GM12878 (cell line): ENCODE data around the gene STK26. TPM values are rescaled to one million over a fixed set of nuclear protein-coding genes. Genes with fewer than 3 reads are reported as not detected.

Experiments used
- CREM ChIP-seq: IDR thresholded peaks from 2 replicates; pipeline ENCODE4 v1.6.1; 2014; ENCODE audit warnings: antibody characterized with exemption, low read depth
- E2F8 ChIP-seq: fragments of 450-650 bp; IDR thresholded peaks from 2 replicates; pipeline ENCODE4 v1.6.1; 2018; ENCODE audit warnings: mild to moderate bottlenecking, low read depth, moderate library complexity; ENCODE audit not compliant: partially characterized antibody
- EZH2 ChIP-seq: IDR thresholded peaks from 2 replicates; pipeline ENCODE4 v1.6.1; 2012; ENCODE audit warnings: low read depth, mild to moderate bottlenecking, control low read depth, inconsistent platforms, low read length, borderline replicate concordance; ENCODE audit not compliant: control insufficient read depth
- PAX8 ChIP-seq: fragments of 450-650 bp; IDR thresholded peaks from 2 replicates; pipeline ENCODE4 v1.6.1; 2017; ENCODE audit warnings: mild to moderate bottlenecking, moderate library complexity
- USF2 ChIP-seq: IDR thresholded peaks from 2 replicates; pipeline ENCODE4 v1.6.1; 2011; ENCODE audit warnings: low read depth, low read length, improper control_type of control experiment, borderline replicate concordance
- polyA plus RNA-seq, 11 experiments: library from polyadenylated mRNA; depleted of rRNA in 4 of 11; unstranded in 6 of 11; stranded (reverse) in 5 of 11; fragments of >200 nt; fragmentation: Nextera tagmentation in 4 of 11; fragmentation: Illumina TruSeq in 1 of 11; extraction: Ambion mirVana in 4 of 11; extraction: Trizol in 1 of 11; gene quantifications; 1 replicate in 1 of 11; 2 replicates in 10 of 11; pipeline versions ENCODE4 v1.2.1 to v1.2.3, GENCODE V29; 2011 to 2016; ENCODE audit warnings: inconsistent platforms in 2 of 11, missing spikeins in 2 of 11, low read depth in 1 of 11
- total RNA-seq, 4 experiments: library from RNA; depleted of rRNA in 3 of 4; stranded (reverse); fragments of >200 nt in 3 of 4; fragmentation: Illumina TruSeq in 1 of 4; extraction: Trizol in 1 of 4; gene quantifications; 2 replicates each; pipeline versions ENCODE4 v1.2.1 to v1.2.3, GENCODE V29; 2013 to 2021
- TF ChIP-seq, protein P1 (sequence below): fragments of 450-650 bp; IDR thresholded peaks from 2 replicates; pipeline ENCODE4 v1.6.1; 2017; ENCODE audit warnings: mild to moderate bottlenecking, moderate library complexity

The STK26 gene
- total and polyA plus RNA-seq, 10 of the 15 experiments (the other 5 are each of a cell fraction or from before 2014, with no cell fraction given): 30.4 to 78.6 (median 58.8) TPM

GRCh38 chrX:132101206-132101605 is 78.1 kb downstream of the STK26 start (continued):
- TF ChIP-seq E2F8 (no peak), USF2 (no peak), PAX8 (no peak), EZH2 (no peak), CREM (no peak)
- TF ChIP-seq, protein P1, sequence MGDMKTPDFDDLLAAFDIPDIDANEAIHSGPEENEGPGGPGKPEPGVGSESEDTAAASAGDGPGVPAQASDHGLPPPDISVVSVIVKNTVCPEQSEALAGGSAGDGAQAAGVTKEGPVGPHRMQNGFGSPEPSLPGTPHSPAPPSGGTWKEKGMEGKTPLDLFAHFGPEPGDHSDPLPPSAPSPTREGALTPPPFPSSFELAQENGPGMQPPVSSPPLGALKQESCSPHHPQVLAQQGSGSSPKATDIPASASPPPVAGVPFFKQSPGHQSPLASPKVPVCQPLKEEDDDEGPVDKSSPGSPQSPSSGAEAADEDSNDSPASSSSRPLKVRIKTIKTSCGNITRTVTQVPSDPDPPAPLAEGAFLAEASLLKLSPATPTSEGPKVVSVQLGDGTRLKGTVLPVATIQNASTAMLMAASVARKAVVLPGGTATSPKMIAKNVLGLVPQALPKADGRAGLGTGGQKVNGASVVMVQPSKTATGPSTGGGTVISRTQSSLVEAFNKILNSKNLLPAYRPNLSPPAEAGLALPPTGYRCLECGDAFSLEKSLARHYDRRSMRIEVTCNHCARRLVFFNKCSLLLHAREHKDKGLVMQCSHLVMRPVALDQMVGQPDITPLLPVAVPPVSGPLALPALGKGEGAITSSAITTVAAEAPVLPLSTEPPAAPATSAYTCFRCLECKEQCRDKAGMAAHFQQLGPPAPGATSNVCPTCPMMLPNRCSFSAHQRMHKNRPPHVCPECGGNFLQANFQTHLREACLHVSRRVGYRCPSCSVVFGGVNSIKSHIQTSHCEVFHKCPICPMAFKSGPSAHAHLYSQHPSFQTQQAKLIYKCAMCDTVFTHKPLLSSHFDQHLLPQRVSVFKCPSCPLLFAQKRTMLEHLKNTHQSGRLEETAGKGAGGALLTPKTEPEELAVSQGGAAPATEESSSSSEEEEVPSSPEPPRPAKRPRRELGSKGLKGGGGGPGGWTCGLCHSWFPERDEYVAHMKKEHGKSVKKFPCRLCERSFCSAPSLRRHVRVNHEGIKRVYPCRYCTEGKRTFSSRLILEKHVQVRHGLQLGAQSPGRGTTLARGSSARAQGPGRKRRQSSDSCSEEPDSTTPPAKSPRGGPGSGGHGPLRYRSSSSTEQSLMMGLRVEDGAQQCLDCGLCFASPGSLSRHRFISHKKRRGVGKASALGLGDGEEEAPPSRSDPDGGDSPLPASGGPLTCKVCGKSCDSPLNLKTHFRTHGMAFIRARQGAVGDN: no peak
